22Rv1 (cell line): ENCODE results near the gene MED27.

Experiments used
- H3K27ac ChIP-seq: fragments of 450-650 bp; 2 replicates; pipeline ENCODE4 v1.5.1; 2017
- ZFX ChIP-seq: fragments of 450-650 bp; IDR thresholded peaks from 2 replicates; pipeline ENCODE4 v1.6.1; 2017; ENCODE audit warnings: antibody characterized with exemption, borderline replicate concordance
- TF ChIP-seq, protein P1 (sequence below): fragments of 450-650 bp; IDR thresholded peaks from 2 replicates; pipeline ENCODE4 v1.5.1; 2017; ENCODE audit warnings: mild to moderate bottlenecking

The MED27 gene

DNA sequence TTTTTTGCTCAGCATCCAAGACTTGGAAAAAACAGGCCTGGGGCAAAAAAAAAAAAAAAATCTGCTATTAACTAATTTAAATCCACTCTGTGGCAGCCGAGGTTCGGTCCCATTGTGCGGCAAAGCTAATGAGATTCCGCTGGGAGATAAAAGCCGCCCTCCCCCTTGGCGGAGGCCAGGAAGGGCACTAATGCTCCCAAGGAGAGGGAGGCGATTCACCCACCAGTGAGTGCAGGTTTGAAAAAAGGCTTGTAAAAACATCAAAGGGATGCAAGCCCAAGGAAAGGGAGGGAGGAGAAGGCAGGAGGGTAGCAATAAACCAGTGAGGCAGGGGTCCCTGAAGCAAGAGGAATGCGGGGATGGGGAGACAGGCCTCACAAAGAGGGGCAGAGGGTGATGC is 210.3 kb downstream of the MED27 start:
- H3K27ac ChIP-seq: no peak overlapping the region
- TF ChIP-seq, protein P1, sequence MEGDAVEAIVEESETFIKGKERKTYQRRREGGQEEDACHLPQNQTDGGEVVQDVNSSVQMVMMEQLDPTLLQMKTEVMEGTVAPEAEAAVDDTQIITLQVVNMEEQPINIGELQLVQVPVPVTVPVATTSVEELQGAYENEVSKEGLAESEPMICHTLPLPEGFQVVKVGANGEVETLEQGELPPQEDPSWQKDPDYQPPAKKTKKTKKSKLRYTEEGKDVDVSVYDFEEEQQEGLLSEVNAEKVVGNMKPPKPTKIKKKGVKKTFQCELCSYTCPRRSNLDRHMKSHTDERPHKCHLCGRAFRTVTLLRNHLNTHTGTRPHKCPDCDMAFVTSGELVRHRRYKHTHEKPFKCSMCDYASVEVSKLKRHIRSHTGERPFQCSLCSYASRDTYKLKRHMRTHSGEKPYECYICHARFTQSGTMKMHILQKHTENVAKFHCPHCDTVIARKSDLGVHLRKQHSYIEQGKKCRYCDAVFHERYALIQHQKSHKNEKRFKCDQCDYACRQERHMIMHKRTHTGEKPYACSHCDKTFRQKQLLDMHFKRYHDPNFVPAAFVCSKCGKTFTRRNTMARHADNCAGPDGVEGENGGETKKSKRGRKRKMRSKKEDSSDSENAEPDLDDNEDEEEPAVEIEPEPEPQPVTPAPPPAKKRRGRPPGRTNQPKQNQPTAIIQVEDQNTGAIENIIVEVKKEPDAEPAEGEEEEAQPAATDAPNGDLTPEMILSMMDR: no peak
- no peak for TF ChIP-seq ZFX

DNA sequence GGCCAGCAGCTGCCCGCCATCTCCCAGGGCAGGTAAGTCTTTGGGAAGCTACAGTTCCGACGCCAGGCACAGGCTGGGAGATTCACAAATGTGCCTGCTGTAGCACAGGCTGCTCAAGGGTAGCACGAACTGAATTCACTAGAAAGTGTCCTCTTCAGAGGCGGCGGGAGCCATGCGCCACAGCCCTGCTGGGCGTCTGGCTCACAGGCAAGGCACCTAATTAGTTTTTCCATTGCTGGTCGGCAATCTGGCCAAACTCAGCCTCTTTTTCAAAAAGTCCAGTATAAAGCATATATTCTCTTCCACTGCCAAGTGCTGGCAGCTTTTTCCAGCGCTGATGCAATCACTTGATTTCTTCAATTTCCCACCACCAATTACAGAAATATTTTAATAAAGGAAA is 210.9 kb downstream of the MED27 start:
- TF ChIP-seq, protein P1: no peak
- no peak for TF ChIP-seq ZFX
- H3K27ac ChIP-seq: no peak overlapping the region

DNA sequence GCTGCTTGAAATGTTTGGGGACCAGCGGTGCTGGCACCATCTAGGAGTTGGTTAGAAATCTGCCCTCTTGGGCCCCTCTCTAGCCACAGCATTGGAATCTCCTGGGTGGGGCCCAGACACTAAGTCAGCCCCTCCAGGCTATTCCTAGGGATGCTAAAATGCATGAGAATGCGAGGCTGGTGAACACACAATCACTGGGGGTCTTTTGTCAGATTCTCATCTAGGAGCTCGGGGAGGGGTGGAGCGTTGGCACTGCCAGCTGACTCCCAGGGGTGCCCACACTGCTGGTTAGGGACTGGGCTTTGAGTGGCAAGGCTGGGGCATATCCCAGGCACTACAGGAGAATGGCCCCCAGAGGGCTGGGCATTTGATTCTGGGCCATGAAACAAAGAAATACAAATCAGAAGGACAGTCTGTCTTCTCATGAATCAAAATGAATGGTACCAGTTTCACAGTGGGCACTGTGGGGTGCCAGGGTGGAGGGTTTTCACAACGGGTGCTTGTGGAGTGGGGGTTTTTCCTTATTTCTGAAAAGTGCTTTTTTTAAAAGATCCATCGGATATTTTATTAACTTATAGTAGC is 212.0 kb downstream of the MED27 start:
- H3K27ac ChIP-seq: no peak overlapping the region
- TF ChIP-seq, protein P1: no peak
- no peak for TF ChIP-seq ZFX

DNA sequence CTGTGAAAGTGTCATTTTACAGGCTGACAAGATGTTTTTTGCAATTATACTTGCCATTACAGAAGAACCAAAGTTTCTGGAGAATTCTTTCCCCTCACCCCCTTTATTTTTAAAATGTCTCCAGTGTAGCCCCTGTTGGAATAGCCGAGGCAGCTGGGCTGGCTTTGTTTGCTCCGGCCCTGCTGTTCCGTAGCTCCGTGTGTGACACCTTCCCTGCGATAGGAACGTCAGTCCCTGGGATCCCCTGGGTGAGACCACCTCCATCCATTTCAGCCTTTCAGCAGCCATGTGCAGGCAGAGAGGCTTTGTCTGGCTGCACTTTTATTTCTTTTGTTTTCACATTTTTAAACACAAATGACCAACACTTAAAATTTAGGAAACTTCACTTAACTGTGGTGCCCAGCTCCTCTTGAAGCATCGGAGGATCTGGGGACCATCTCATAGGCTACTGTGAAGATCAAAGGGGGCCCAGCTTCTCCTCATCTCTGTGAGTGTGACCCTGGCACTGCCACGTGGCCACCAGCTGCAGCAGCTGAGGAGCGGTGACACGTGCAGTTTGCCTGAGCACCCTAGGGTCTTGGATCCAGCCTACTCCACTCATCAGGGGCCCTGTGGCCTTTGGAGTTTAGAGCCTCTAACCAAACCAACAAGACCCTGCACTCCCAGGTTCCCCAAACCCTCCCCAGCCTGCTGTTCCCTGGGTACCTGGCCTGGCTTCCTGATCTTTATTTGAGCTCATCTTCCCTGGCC is 214.0 kb downstream of the MED27 start:
- TF ChIP-seq, protein P1: no peak
- TF ChIP-seq ZFX: no peak
- H3K27ac ChIP-seq: no peak overlapping the region

DNA sequence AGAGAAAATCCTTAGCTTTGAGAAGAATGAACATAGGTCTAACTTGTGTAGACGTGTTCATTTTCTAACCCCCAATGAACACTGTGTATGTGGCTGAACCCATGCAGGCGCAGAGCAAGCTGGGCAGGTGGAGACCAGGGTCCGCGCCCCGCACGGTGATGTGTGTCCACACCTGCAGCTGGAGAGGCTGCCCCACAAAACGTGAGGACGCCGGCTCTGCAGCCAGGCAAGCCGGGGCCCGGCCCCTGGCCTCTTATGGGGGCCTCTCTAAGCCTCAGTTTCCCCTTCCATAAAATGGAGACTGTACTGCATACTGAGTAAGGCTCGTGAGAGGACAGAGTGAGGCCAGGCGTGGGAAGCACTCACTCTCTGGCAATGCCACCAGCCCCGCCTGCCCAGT is 215.1 kb downstream of the MED27 start:
- TF ChIP-seq, protein P1: no peak
- TF ChIP-seq ZFX: no peak
- H3K27ac ChIP-seq: no peak overlapping the region

DNA sequence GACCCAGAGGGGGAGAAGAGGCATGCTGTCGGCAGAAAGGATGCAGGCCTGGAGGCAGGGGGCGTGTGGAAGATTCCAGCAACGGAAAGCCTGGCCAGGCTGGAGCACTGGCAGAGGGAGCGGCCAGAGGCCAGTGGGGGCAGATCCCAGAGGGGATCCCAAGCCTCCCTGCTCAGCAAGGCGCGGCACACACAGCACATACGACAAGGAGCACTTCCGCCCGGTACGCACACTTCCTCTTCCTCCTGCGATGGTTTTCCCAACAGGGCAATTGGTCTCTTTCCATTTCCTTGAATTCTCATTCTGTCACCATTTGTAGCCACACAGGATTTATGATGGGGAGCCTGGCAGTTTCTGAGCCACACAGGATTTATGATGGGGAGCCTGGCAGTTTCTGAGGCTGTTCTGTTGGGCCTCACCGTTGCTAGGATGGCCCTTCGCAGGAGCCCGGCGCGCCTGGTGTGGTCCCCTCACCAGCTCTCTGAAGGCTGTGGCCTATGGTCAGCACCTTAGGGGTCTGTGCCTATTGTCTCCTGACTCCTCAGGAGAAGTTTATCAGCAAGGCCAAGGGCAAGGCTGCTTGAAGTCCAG is 216.3 kb downstream of the MED27 start:
- TF ChIP-seq, protein P1: no peak
- H3K27ac ChIP-seq: no peak overlapping the region

DNA sequence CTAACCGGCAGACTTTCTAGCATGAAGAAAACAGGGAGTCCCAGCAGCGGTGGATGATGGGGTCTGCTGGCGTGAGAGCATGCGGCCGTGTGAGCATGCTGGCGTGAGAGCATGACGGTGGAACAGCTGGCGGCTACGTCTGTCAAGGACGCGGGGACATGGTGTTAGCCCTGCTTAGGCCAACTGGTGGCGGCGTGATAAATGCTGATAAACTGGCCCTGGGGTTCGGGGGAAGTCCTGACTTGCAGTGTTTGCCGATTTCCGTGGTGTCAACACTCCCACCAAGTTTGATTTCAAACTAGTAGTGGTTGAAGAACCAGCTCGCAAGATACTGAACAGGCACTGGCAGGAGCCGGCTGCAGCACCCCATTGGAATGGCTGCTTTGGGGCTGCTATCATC is 217.4 kb downstream of the MED27 start:
- TF ChIP-seq, protein P1: no peak
- no peak for TF ChIP-seq ZFX
- no peak overlapping the region for H3K27ac ChIP-seq
